ENCODE data around the gene PLXND1.

PLXND1 gene

GRCh38 chr3:129553719-129554118, 52.8 kb downstream of the PLXND1 start:
- DNase-seq (ENCODE audit: low read depth, low spot score) = no peak
- no peak overlapping the region for H3K4me3 ChIP-seq (ENCODE audit: low read depth, low read length)
- no peak for TF ChIP-seq CTCF (IDR thresholded peaks at IDR 0.05; ENCODE audit: low read depth, low read length)
- in situ Hi-C loops (cut with HindIII; ENCODE audit: low sequenced_read_pairs) = no loop called here

- no peak for TF ChIP-seq CTCF (IDR thresholded peaks at IDR 0.05; ENCODE audit: low read depth, low read length)
- H3K4me3 ChIP-seq (ENCODE audit: low read depth, low read length) = no peak overlapping the region
- no peak for DNase-seq (ENCODE audit: low read depth, low spot score)
- in situ Hi-C loops (cut with HindIII; ENCODE audit: low sequenced_read_pairs) = no loop called here
These were observed 53.3 kb downstream of the PLXND1 start for GRCh38 chr3:129553171-129553570.

- in situ Hi-C loops (cut with HindIII; ENCODE audit: low sequenced_read_pairs) = no loop called here
- DNase-seq (ENCODE audit: low read depth, low spot score) = no peak
- TF ChIP-seq CTCF (IDR thresholded peaks at IDR 0.05; ENCODE audit: low read depth, low read length) = no peak
- no peak overlapping the region for H3K4me3 ChIP-seq (ENCODE audit: low read depth, low read length)
These were observed 54.0 kb downstream of the PLXND1 start for GRCh38 chr3:129552287-129553050.

GRCh38 chr3:129549805-129550204, 56.7 kb downstream of the PLXND1 start:
- in situ Hi-C loops (cut with HindIII; ENCODE audit: low sequenced_read_pairs) = no loop called here
- no peak for TF ChIP-seq CTCF (IDR thresholded peaks at IDR 0.05; ENCODE audit: low read depth, low read length)
- H3K4me3 ChIP-seq (ENCODE audit: low read depth, low read length) = no peak overlapping the region
- DNase-seq (ENCODE audit: low read depth, low spot score) = no peak

GRCh38 chr3:129549006-129549800, 57.3 kb downstream of the PLXND1 start:
- DNase-seq (ENCODE audit: low read depth, low spot score) = peak; percentile 23
- no peak for TF ChIP-seq CTCF (IDR thresholded peaks at IDR 0.05; ENCODE audit: low read depth, low read length)
- in situ Hi-C loops (cut with HindIII; ENCODE audit: low sequenced_read_pairs) = no loop called here
- no peak overlapping the region for H3K4me3 ChIP-seq (ENCODE audit: low read depth, low read length)

GRCh38 chr3:129548104-129548965, 58.1 kb downstream of the PLXND1 start:
- DNase-seq (ENCODE audit: low read depth, low spot score) = no peak
- H3K4me3 ChIP-seq (ENCODE audit: low read depth, low read length) = no peak overlapping the region
- in situ Hi-C loops (cut with HindIII; ENCODE audit: low sequenced_read_pairs) = no loop called here
- no peak for TF ChIP-seq CTCF (IDR thresholded peaks at IDR 0.05; ENCODE audit: low read depth, low read length)

Data from astrocyte of the spinal cord (primary cell).